Memory B cell (primary cell): ENCODE results near the gene BTNL8.

Source experiments
- ATAC-seq: fragments of 150-1000 bp; cut with Tn5 transposase; 2 replicates; pipeline ENCODE4 v1.10.0; 2021; ENCODE audit warnings: low read depth, mild to moderate bottlenecking, moderate library complexity
- DNase-seq, 2 donors: peaks; one replicate each; pipeline ENCODE4 v3.0.0; 2022; ENCODE audit warnings: low spot score in 2 of 2
- H3K27ac Mint-ChIP-seq: one replicate; pipeline ENCODE4 v1.8.0; 2022; ENCODE audit warnings: mild to moderate bottlenecking, moderate library complexity, mixed read lengths
- H3K27me3 Mint-ChIP-seq: one replicate; pipeline ENCODE4 v1.8.0; 2022; ENCODE audit warnings: mixed read lengths
- H3K36me3 Mint-ChIP-seq: one replicate; pipeline ENCODE4 v1.8.0; 2022; ENCODE audit warnings: mild to moderate bottlenecking, mixed read lengths
- H3K4me1 Mint-ChIP-seq: one replicate; pipeline ENCODE4 v1.8.0; 2022; ENCODE audit warnings: mixed read lengths
- H3K4me3 Mint-ChIP-seq: one replicate; pipeline ENCODE4 v1.8.0; 2022; ENCODE audit warnings: mild to moderate bottlenecking, moderate library complexity, mixed read lengths
- H3K9me3 Mint-ChIP-seq: one replicate; pipeline ENCODE4 v1.8.0; 2022; ENCODE audit warnings: mixed read lengths

The BTNL8 gene

DNA sequence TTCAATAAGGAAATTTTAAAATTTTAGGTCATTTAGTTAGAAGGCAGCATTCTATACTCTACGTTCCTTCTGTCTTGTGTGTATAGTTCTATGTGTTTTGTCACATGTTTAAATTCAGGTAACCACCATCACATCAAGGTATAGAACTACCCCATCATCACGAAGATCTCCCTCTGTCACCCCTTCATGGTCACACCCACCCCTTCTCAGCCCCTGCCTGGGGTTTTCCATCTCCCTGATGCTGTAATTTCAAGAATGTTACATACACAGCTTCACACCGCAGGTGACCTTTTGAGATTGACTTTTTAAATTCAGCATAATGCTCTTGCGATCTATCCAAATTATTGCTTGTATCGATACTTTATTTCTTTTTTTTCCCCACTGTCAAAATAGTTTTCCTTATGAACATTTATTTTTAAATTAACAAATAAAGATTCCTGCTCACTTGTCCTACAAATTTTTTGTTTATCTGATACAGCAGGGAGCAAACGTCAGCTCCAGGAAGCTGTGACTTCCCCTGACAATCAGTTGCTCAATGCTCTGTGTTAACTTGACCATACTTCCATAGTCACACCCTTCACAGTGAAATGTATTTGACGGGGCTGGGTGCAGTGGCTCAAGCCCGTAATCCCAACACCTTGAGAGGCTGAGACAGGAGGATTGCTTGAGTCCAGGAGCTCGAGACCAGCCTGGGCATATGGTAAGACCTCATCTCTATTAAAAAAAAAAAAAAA, 10.2 kb downstream of the BTNL8 start:
- no peak for ATAC-seq
- no peaks in the 10 kb centered on the region for H3K36me3 Mint-ChIP-seq

DNA sequence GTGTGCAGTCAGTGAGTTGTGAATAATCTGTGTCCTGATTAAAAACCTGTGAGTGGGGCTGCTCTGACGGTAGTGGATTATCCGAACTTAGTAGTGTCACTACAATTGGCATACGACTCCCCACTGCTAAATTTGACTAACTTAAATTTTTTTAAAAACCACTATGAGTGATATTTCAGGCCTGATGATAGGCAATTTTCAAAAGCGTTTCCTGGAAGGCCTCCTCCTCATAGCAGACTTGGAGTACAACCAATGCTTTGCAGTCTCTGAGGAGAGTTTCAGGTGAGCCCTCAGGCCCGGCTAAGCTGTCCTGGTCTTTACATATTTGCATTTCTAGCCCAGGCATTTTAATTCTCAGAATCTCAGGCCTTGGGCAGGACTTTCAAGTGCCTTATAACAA, 10.8 kb downstream of the BTNL8 start:
- ATAC-seq, result no peak
- Mint-ChIP-seq H3K4me1 (no peaks in the 10 kb centered on the region), H3K9me3 (no peaks in the 10 kb centered on the region), H3K27me3 (peaks cover 20% of the 10 kb centered on the region), H3K27ac (no peak overlapping the region), H3K4me3 (no peak overlapping the region), H3K36me3 (no peaks in the 10 kb centered on the region)
- DNase-seq, result no peak

More for the DNA sequence above, 10.2 kb downstream of the BTNL8 start:
- Mint-ChIP-seq H3K27me3 (peaks cover 20% of the 10 kb centered on the region), H3K4me3 (no peak overlapping the region), H3K4me1 (no peaks in the 10 kb centered on the region), H3K9me3 (no peaks in the 10 kb centered on the region), H3K27ac (no peak overlapping the region)
- DNase-seq, result no peak

DNA sequence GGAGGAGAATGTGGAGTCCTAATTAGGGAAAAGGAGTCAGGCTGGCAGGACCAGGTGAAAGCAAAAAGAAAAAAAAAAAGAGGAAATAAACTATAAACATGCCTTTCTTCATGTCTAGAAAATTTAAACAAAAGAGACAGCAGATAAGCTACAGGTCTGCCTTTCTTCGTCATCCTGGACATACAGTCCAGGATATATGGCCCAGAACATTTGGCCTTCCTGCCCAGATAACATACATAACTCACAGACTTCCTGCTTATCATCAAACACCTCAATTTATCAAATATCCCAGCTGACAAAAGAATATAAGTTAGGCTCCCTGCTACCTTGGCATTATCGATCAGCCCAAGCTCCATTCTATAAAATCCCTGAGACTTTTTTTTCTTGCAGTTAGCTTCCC, 11.2 kb downstream of the BTNL8 start:
- no peaks in the 10 kb centered on the region for H3K4me1 Mint-ChIP-seq
- H3K27me3 Mint-ChIP-seq, result peaks cover 20% of the 10 kb centered on the region
- DNase-seq (no peak), ATAC-seq (no peak)
- H3K36me3 Mint-ChIP-seq, result no peaks in the 10 kb centered on the region
- H3K4me3 Mint-ChIP-seq, result no peak overlapping the region
- H3K27ac Mint-ChIP-seq, result no peak overlapping the region
- no peaks in the 10 kb centered on the region for H3K9me3 Mint-ChIP-seq

DNA sequence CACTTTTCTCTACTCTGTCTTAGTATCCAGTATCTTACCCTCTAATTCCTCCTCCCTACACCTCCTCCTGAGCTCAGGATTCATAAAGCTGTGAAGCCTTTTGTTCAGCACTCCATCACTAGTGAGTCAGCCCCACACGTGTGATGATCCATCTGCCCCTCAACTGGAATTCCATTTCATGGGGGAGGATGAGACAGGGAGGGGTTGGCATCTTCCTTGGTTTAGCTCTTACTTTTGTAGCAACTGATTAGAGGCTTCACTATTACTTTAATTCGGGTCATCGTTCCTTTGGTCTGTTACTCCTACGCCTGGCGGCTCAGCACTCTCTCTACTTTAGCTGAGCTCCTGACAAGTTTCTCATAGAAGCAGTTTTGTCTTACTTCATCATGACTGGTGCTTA, 11.8 kb downstream of the BTNL8 start:
- no peaks in the 10 kb centered on the region for H3K4me1 Mint-ChIP-seq
- ATAC-seq (no peak), DNase-seq (no peak)
- H3K4me3 Mint-ChIP-seq, result no peak overlapping the region
- H3K36me3 Mint-ChIP-seq, result no peaks in the 10 kb centered on the region
- peaks cover 19% of the 10 kb centered on the region for H3K27me3 Mint-ChIP-seq
- no peaks in the 10 kb centered on the region for H3K9me3 Mint-ChIP-seq
- H3K27ac Mint-ChIP-seq, result no peak overlapping the region

DNA sequence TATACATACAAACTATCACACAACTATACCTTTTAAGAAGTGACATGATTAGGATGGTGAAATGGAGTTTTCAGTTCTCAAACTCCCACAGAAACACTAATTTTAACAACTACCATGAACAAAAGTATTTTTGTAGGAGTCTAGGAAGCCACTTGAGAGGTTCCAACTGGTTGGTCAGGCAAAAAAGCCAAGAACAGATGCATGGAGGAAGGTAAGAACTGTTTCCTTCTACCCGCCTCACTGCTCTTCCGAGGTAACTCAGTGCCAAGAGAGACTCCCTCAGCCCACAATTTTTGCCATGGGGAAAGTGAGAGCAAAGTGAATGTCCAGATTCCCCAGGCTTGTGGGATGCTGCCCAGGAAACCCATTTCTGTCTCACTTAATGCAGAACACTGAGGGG, 15.7 kb downstream of the BTNL8 start:
- no peaks in the 10 kb centered on the region for H3K9me3 Mint-ChIP-seq

DNA sequence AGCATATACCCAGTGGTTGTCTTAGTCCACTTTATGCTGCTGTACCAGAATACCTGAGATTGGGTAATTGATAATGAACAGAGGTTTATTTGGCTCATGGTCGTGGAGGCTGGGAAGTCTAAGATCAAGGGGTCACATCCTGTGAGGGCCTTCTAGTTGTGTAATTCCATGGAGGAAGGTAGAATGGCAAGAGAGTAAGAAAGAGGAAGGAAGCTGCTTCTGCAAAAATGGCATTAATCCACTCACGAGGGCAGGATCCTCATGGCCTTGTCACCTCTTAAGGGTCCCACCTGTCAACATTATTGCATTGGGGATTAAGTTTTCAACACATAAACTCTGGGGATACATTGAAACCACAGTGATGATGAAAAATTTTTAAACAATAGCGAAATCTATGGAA, 17.0 kb downstream of the BTNL8 start:
- no peak overlapping the region for H3K27ac Mint-ChIP-seq
- H3K4me1 Mint-ChIP-seq, result no peaks in the 10 kb centered on the region
- peaks cover 8% of the 10 kb centered on the region for H3K27me3 Mint-ChIP-seq
- ATAC-seq (no peak), DNase-seq (no peak)
- no peaks in the 10 kb centered on the region for H3K9me3 Mint-ChIP-seq
- no peak overlapping the region for H3K4me3 Mint-ChIP-seq
- peaks cover 2% of the 10 kb centered on the region for H3K36me3 Mint-ChIP-seq

More for the DNA sequence above, 15.7 kb downstream of the BTNL8 start:
- DNase-seq (no peak), ATAC-seq (no peak)
- no peaks in the 10 kb centered on the region for H3K4me1 Mint-ChIP-seq
- H3K4me3 Mint-ChIP-seq, result no peak overlapping the region
- peaks cover 2% of the 10 kb centered on the region for H3K36me3 Mint-ChIP-seq
- no peak overlapping the region for H3K27ac Mint-ChIP-seq
- peaks cover 13% of the 10 kb centered on the region for H3K27me3 Mint-ChIP-seq

DNA sequence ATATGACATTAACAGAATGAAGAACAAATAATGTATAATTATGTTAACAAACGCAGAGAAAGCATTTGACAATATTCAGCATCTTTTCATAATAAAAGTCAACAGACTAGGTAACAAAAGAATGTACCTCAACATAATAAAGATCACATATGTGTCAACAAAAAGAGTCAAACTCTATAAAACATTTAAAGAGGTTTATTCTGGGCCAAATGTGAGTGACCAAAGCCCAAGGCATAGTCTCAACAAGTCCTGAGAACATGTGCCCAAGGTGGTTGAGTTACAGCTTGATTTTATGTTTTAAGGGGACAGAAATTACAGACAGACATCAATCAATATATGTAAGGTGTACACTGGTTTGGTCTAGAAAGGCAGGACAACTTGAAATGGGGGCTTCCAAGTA, 19.4 kb downstream of the BTNL8 start:
- H3K4me3 Mint-ChIP-seq, result no peak overlapping the region
- ATAC-seq (no peak), DNase-seq (no peak)
- H3K27me3 Mint-ChIP-seq, result peaks cover 2% of the 10 kb centered on the region
- no peak overlapping the region for H3K27ac Mint-ChIP-seq
- H3K4me1 Mint-ChIP-seq, result no peaks in the 10 kb centered on the region
- H3K36me3 Mint-ChIP-seq, result peaks cover 2% of the 10 kb centered on the region
- peaks cover 9% of the 10 kb centered on the region for H3K9me3 Mint-ChIP-seq

DNA sequence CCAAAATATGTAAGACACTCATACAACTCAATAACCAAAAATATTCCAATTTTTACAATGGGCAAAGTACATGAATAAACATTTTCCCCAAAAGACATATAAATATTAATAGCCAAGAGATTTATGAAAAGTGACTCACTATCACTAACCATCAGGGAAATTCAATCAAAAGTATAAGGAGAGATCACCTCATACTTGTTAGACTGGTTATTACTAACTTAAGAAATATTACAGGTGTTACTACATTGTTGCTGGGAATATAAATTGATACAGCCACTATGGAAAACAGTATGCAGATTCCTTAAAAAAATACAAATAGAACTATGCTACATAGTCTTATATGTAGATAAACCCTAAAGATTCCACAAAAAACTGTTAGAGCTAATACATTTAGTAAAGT, 21.8 kb downstream of the BTNL8 start:
- peaks cover 13% of the 10 kb centered on the region for H3K9me3 Mint-ChIP-seq
- ATAC-seq, result no peak
- H3K27me3 Mint-ChIP-seq, result peaks cover 2% of the 10 kb centered on the region
- DNase-seq, result no peak
- no peaks in the 10 kb centered on the region for H3K4me1 Mint-ChIP-seq
- H3K27ac Mint-ChIP-seq, result no peak overlapping the region
- no peak overlapping the region for H3K4me3 Mint-ChIP-seq
- peaks cover 3% of the 10 kb centered on the region for H3K36me3 Mint-ChIP-seq

DNA sequence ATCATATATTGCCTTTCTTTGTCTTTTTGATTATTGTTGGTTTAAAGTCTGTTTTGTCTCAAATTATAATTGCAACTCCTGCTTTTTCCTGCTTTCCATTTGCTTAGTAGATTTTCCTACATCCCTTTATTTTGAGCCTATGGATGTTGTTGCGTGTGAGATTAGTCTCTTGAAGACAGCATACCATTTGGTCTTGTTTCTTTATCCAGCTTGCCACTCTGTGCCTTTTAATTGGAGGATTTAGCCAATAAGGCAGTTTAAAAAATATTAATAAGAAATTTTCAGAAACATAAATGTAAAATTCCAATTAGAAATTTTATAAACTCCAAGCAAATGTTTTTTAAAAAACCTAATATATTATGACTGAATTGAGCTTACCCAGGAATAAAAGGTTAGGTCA, 24.0 kb downstream of the BTNL8 start:
- Mint-ChIP-seq H3K4me3 (no peak overlapping the region), H3K27me3 (peaks cover 9% of the 10 kb centered on the region)
- no peak for DNase-seq

DNA sequence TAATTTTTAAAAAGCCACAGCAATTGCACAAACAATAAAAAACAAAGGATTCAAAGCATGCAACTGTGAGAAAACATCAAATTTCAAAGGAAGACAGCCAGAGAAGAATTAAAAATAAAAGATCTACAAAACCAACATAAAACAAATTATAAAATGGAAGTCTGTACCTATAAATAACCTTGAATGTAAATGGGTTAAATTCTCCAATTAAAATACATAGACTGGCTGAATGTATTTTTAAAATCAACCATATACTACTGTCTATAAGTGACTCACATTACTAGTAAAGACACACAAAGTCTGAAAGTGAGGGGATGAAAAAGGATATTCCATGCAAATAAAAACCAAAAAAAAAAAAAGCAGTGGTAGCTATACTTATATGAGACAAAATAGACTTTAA, 33.7 kb downstream of the BTNL8 start:
- DNase-seq (no peak), ATAC-seq (no peak)
- no peaks in the 10 kb centered on the region for H3K4me1 Mint-ChIP-seq
- no peak overlapping the region for H3K27ac Mint-ChIP-seq
- peaks cover 12% of the 10 kb centered on the region for H3K9me3 Mint-ChIP-seq
- peaks cover 8% of the 10 kb centered on the region for H3K27me3 Mint-ChIP-seq
- H3K4me3 Mint-ChIP-seq, result no peak overlapping the region
- no peaks in the 10 kb centered on the region for H3K36me3 Mint-ChIP-seq

More for the DNA sequence above, 24.0 kb downstream of the BTNL8 start:
- H3K36me3 Mint-ChIP-seq, result peaks cover 2% of the 10 kb centered on the region
- peaks cover 16% of the 10 kb centered on the region for H3K9me3 Mint-ChIP-seq
- no peaks in the 10 kb centered on the region for H3K4me1 Mint-ChIP-seq
- H3K27ac Mint-ChIP-seq, result no peak overlapping the region
- no peak for ATAC-seq

DNA sequence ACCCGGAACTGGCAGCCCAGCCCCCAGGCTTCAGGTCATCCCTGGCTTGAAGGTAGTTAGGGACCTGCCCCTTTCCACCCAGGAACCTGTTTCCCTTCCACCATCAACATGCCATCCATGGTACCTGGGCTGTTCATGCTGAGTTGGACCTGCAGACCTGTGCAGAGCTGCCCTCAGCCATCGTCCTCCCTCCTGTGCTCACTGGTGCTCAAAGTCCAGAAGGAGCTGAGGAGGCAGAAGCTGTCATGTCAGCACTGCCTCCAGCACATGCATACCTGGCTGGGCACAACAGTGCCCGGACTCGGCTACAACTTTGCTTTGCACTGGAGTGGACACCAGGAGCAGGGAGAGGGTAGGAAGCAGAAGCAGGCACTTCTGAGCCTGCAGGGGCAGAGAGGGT, 36.2 kb downstream of the BTNL8 start:
- Mint-ChIP-seq H3K27me3 (peaks cover 6% of the 10 kb centered on the region), H3K36me3 (peaks cover 2% of the 10 kb centered on the region), H3K4me3 (no peak overlapping the region), H3K9me3 (peaks cover 20% of the 10 kb centered on the region), H3K4me1 (no peaks in the 10 kb centered on the region), H3K27ac (no peak overlapping the region)
- no peak for ATAC-seq
- no peak for DNase-seq

DNA sequence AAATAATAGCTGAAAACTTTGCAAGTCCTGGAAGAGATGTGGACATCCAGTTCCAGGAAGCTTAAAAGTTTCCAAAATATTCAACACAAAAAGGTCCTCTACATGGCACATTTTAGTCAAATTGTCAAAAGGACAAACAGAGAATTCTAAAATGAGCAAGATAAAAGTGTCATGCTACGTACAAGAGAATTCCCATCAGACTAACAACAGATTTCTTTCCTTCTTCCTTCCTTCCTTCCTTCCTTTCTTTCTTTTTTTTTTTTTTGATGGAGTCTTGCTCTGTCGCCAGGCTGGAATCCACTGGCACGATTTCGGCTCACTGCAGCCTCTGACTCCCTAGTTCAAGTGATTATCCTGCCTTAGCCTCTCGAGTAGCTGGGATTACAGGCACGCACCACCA, 39.3 kb downstream of the BTNL8 start:
- Mint-ChIP-seq H3K4me3 (no peak overlapping the region), H3K36me3 (peaks cover 2% of the 10 kb centered on the region), H3K27ac (no peak overlapping the region), H3K27me3 (peaks cover 4% of the 10 kb centered on the region), H3K4me1 (no peaks in the 10 kb centered on the region), H3K9me3 (peaks cover 14% of the 10 kb centered on the region)
- DNase-seq (no peak), ATAC-seq (no peak)

DNA sequence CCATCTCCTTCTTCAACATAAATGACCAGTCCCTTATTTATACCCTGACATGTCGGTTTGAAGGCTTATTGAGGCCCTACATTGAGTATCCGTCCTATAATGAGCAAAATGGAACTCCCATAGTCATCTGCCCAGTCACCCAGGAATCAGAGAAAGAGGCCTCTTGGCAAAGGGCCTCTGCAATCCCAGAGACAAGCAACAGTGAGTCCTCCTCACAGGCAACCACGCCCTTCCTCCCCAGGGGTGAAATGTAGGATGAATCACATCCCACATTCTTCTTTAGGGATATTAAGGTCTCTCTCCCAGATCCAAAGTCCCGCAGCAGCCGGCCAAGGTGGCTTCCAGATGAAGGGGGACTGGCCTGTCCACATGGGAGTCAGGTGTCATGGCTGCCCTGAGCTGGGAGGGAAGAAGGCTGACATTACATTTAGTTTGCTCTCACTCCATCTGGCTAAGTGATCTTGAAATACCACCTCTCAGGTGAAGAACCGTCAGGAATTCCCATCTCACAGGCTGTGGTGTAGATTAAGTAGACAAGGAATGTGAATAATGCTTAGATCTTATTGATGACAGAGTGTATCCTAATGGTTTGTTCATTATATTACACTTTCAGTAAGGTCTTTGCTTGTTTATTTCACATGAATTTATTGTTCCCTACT, 51.5 kb downstream of the BTNL8 start:
- peaks cover 5% of the 10 kb centered on the region for H3K4me1 Mint-ChIP-seq
- no peak overlapping the region for H3K27ac Mint-ChIP-seq
- ATAC-seq (no peak), DNase-seq (no peak)
- H3K36me3 Mint-ChIP-seq, result no peaks in the 10 kb centered on the region
- no peaks in the 10 kb centered on the region for H3K27me3 Mint-ChIP-seq
- H3K9me3 Mint-ChIP-seq, result peaks cover 3% of the 10 kb centered on the region
- no peak overlapping the region for H3K4me3 Mint-ChIP-seq

DNA sequence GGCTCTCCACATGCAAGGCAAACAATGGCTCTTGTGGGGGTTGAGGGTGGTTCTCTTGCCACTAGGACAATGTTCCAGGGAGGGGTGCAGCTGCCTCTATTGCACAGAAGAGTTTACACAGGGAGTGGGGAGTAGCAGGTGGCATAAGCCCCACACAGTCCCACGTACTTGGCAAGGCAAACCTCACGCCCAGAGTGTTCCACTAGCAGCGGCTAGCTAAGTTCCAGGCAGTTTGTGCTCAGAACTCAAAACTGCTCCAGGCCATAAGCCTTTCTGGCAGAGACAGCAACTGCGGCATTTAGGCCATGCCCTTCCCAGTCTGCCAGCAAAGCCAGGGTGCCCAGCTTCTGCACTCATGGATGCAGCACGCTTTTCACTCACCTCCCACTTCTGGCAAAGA, 60.7 kb downstream of the BTNL8 start:
- Mint-ChIP-seq H3K27ac (no peak overlapping the region), H3K4me1 (peaks cover 1% of the 10 kb centered on the region), H3K9me3 (peaks cover 2% of the 10 kb centered on the region), H3K27me3 (peaks cover 4% of the 10 kb centered on the region), H3K4me3 (no peak overlapping the region), H3K36me3 (peaks cover 2% of the 10 kb centered on the region)
- ATAC-seq (no peak), DNase-seq (no peak)

DNA sequence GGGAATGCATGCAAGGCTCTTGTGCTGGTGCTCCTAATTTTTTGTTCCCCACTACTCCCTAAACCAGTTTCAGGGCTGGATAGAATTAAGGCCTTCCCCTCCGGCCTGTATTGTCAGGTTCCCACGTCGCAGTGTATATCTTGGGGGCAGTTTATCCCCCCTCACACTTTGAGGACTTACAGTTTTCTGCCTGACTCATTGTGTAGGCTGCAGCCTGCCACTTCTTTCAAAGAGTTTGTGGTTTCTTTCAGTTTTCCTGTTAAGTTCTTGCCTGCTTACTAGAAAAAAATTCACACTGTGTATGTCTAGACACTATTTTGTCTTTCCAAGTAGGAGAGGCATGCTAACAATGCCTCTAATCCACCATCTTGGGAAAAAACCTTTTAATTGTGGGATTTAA, 61.2 kb downstream of the BTNL8 start:
- ATAC-seq, result no peak
- peaks cover 4% of the 10 kb centered on the region for H3K27me3 Mint-ChIP-seq
- no peak for DNase-seq
- H3K4me1 Mint-ChIP-seq, result no peaks in the 10 kb centered on the region
- no peak overlapping the region for H3K27ac Mint-ChIP-seq
- peaks cover 2% of the 10 kb centered on the region for H3K9me3 Mint-ChIP-seq
- peaks cover 2% of the 10 kb centered on the region for H3K36me3 Mint-ChIP-seq
- no peak overlapping the region for H3K4me3 Mint-ChIP-seq
